ENCODE data around the gene CLCN6. TPM values are rescaled to one million over a fixed set of nuclear protein-coding genes. Genes with fewer than 3 reads are reported as not detected.

CLCN6 gene
- total RNA-seq, 4 donors from 2014 or later: 28.4 to 63.7 (median 30.2) TPM

DNA sequence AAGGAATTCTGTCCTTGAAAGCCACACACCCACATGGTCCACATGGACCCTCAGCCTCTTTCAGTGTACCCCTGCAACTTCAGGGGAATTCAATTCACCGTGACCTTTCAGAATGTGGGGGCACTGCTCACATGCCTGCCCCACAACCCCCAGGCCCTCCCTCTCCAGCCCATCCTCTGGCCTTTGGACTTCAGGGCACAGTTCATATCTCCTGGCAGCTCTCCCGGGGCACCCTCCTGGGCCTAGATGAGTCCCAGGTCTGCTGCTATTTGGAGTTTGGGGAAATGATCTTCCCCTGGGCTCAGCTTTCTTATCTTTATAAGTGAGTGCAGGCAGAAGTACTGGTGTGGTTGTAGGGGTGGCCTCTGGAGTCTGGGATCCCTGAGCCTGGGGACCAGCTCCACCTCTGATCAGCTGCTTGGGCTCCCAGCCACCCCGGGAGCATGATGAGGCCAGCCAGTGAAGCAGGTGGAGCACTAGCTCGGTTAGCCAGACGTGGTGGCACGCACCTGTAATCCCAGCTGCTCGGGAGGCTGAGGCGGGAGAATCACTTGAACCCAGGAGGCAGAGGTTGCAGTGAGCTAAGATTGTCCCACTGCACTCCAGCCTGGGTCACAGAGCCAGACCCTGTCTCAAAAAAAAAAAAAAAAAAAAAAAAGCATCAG is 28.2 kb upstream of the CLCN6 start:
- peak in 2 of 3 donors; percentile 64 to 81 for DNase-seq
- H3K4me3 ChIP-seq: no peak overlapping the region
- H3K27me3 ChIP-seq: no peaks in the 10 kb centered on the region
- no peaks in the 10 kb centered on the region for H3K36me3 ChIP-seq
- peak overlapping the region in 1 of 4 donors; percentile 46 for H3K27ac ChIP-seq
- no peak for TF ChIP-seq CTCF (IDR thresholded peaks at IDR 0.05)
- no peak for TF ChIP-seq POLR2A (IDR thresholded peaks at IDR 0.05)
- no peaks in the 10 kb centered on the region for H3K9me3 ChIP-seq
- no peaks in the 10 kb centered on the region for H3K4me1 ChIP-seq

DNA sequence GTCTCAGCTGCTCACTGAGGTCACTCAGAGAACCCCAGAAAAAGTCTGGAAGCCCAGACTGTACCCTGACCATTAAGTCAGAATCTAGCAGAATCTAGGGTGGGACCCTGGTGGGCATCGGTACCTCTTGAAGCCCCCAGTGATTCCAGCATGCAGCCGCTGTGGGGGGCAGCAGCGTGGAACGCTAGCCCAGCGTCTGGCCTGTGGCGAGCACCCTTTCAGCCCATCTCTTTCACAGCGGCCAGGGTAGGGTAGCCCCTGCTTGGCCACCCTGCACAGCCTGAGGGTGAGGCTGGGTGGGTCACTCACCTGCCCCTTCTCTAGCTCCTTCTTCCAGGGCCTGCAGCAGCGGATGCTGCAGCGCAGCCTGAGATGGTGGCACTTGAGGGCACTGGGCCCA is 27.7 kb upstream of the CLCN6 start:
- Histone ChIP-seq H3K4me1 (no peaks in the 10 kb centered on the region), H3K36me3 (no peaks in the 10 kb centered on the region), H3K27me3 (no peaks in the 10 kb centered on the region), H3K9me3 (no peaks in the 10 kb centered on the region), H3K4me3 (no peak overlapping the region), H3K27ac (no peak overlapping the region)
- no peak for TF ChIP-seq POLR2A (IDR thresholded peaks at IDR 0.05)
- no peak for TF ChIP-seq CTCF (IDR thresholded peaks at IDR 0.05)
- DNase-seq: no peak

GRCh38 chr1:11778844-11779623 is 27.0 kb upstream of the CLCN6 start:
- no peaks in the 10 kb centered on the region for H3K9me3 ChIP-seq

DNA sequence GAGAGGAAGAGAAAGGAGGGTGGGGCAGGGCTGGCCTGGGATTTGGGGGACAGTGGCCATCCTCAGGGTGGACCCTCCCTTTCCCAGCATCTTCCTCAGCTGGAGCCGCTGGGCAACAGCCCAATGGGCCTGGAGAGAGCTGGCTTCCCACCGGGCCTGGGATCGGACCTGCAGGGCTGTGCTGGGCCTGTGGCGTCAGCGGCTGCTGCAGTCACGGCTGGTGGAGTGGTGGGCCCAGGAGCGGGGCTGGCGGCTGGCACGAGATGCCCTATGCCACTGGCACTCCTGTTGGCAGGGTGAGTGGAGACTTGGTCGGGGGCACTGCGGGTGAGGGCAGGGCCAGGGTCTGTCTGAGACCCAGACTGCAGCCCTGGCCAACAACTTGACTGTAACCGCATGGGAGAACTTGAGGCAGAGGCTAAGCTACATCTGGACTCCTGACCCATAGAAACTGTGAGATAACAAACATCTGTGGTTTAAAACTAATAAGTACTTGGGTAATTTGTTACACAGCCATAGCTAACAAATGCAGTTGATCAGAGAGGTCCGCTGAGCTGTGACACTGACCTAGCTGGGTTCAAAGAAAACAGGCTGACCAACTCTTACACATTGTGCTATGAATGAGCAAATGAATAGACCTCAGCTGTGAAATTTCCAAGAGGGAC is 26.1 kb upstream of the CLCN6 start:
- Histone ChIP-seq H3K4me1 (peaks cover 0 to 7% (median 2%) of the 10 kb centered on the region in 4 donors), H3K36me3 (no peaks in the 10 kb centered on the region), H3K27me3 (no peaks in the 10 kb centered on the region), H3K4me3 (no peak overlapping the region), H3K9me3 (no peaks in the 10 kb centered on the region), H3K27ac (no peak overlapping the region)
- DNase-seq: no peak
- TF ChIP-seq CTCF (IDR thresholded peaks at IDR 0.05) (no peak), POLR2A (IDR thresholded peaks at IDR 0.05) (no peak)

More at GRCh38 chr1:11778844-11779623, 27.0 kb upstream of the CLCN6 start:
- no peak overlapping the region for H3K27ac ChIP-seq
- no peaks in the 10 kb centered on the region for H3K27me3 ChIP-seq
- DNase-seq: no peak
- TF ChIP-seq CTCF (IDR thresholded peaks at IDR 0.05) (no peak), POLR2A (IDR thresholded peaks at IDR 0.05) (no peak)
- no peaks in the 10 kb centered on the region for H3K4me1 ChIP-seq
- no peak overlapping the region for H3K4me3 ChIP-seq
- no peaks in the 10 kb centered on the region for H3K36me3 ChIP-seq

DNA sequence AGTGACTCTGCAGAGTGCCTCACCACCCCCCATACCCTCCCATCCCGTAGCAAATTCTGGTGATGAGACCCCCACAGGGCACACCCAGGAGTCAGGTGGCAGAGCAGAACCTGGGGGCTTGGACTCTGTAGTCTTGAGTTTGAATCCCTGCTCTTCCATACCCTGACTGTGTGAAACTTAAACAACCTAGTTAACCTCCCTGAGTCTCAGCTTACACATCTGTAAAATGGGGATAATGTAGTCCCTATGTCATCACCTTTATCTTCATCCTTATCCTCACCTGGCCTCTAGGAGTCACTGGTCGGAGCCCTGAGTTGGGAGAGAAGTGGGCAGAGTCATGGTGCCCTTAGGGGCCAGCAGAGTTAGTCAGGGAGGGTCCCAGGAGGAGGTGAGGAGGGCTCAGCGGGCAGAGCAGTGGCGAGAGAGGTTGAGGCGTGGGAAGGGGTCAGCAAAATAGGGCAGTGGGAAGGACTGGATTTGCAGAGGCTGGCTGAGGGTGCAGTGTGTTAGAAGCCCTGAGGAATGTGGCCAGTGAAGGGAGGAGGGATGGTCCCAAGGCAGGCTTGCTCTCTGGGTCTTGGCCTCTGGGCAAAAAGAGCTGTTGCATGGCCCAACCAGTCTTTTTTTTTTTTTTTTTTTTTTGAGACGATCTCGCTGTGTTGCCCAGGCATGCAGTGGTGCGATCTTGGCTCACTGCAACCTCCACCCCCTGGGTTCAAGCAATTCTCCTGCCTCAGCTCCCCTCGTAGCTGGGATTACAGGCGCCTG is 25.4 kb upstream of the CLCN6 start:
- H3K4me1 ChIP-seq: peaks cover 0 to 13% (median 7%) of the 10 kb centered on the region in 4 donors
- no peaks in the 10 kb centered on the region for H3K9me3 ChIP-seq
- H3K4me3 ChIP-seq: no peak overlapping the region
- DNase-seq: no peak
- no peak overlapping the region for H3K27ac ChIP-seq
- no peaks in the 10 kb centered on the region for H3K36me3 ChIP-seq
- H3K27me3 ChIP-seq: no peaks in the 10 kb centered on the region
- no peak for TF ChIP-seq POLR2A (IDR thresholded peaks at IDR 0.05)
- TF ChIP-seq CTCF (IDR thresholded peaks at IDR 0.05): no peak
